ENCODE results near the gene EEF2KMT. TPM values are rescaled to one million over a fixed set of nuclear protein-coding genes. Genes with fewer than 3 reads are reported as not detected.

The EEF2KMT gene
- total and polyA plus RNA-seq, 2 of the 4 experiments (the other 2 are of a cell fraction) = 14.1 to 19.0 TPM

DNA sequence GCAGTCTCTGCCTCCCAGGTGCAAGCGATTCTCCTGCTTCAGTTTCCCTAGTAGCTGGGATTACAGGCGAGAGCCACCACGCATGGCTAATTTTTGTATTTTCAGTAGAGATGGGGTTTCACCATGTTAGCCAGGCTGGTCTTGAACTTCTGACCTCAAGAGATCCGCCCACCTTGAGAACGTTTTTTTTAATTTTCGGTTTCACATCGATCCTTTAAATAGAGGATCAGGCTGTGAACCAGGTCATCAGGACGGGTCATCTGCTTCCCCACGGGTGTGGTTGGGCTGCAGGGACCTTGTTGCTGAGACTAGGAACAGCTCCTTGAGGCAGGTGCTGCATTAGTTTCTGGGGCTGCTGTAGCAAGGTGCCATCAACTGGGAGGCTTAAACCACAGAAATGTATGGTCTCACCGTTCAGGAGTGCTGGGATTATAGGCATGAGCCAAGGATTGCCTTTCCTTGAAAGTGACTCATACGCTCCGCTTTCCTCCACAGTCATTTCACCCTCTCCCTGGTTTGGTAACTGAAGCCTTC lies 55.9 kb downstream of the EEF2KMT start:
- no TSS peak for BruUV-seq (replicated peaks)
- CTCF ChIA-PET = no interaction called here
- H3K4ac ChIP-seq (ENCODE audit: low read depth, low read length) = no peak overlapping the region
- no peak overlapping the region for H3K18ac ChIP-seq (ENCODE audit: low read depth, low read length)
- no peaks in the 10 kb centered on the region; the same call in 1 of the 2 replicates for H3K4me1 ChIP-seq (ENCODE audit: control insufficient read depth, insufficient read depth, low read length)
- DNase-seq = peak; percentile 83
- peak; percentile 79 for ATAC-seq (ENCODE audit: low read depth)
- H3K79me1 ChIP-seq (ENCODE audit: low read depth in 1 of 2, low read length in 2 of 2) = no peaks in the 10 kb centered on the region
- no peak overlapping the region for H3K23ac ChIP-seq (ENCODE audit: low read depth, low read length)
- intact Hi-C loops (cut with micrococcal nuclease) (no loop called here), in situ Hi-C loops (cut with MboI; ENCODE audit: low sequenced_read_pairs) (no loop called here), dilution Hi-C loops (cut with HindIII; ENCODE audit: low sequenced_read_pairs, unreplicated experiment) (no loop called here)
- H3K9me1 ChIP-seq (ENCODE audit: insufficient read depth, low read length) = peaks cover 5% of the 10 kb centered on the region; the same call in 1 of the 2 replicates
- no peak overlapping the region for H3K27ac ChIP-seq (ENCODE audit: insufficient read depth, low read length)
- no peak overlapping the region for H2BK120ac ChIP-seq (ENCODE audit: low read depth, low read length)
- H3K36me3 ChIP-seq (ENCODE audit: control insufficient read depth, insufficient read depth, low read length) = no peaks in the 10 kb centered on the region
- no peak overlapping the region for H3K4me2 ChIP-seq (ENCODE audit: low read depth, low read length)
- H4K5ac ChIP-seq (ENCODE audit: low read depth, low read length) = no peak overlapping the region
- no peak overlapping the region for H2AK9ac ChIP-seq (replicated peaks; ENCODE audit: low read depth, low read length, poor library complexity)
- no peak overlapping the region for H2BK5ac ChIP-seq (ENCODE audit: low read depth, low read length, poor library complexity, severe bottlenecking)
- H3K14ac ChIP-seq (replicated peaks; ENCODE audit: low read depth, low read length) = no peak overlapping the region
- H4K91ac ChIP-seq (ENCODE audit: insufficient read depth, low read depth, low read length) = no peak overlapping the region
- no peak overlapping the region for H4K8ac ChIP-seq (ENCODE audit: low read depth in 2 of 2, low read length in 2 of 2)
- peak overlapping the region; percentile 58 for H2AFZ ChIP-seq (replicated peaks; ENCODE audit: low read length, poor library complexity)
- H2BK15ac ChIP-seq (ENCODE audit: low read depth, low read length) = no peak overlapping the region
- H2AK5ac ChIP-seq (ENCODE audit: low read depth, low read length) = no peak overlapping the region
- H4K20me1 ChIP-seq (ENCODE audit: insufficient read depth, low read length) = no peaks in the 10 kb centered on the region; the same call in 1 of the 2 replicates
- no peak overlapping the region for H3K4me3 ChIP-seq (ENCODE audit: insufficient read depth, low read depth, low read length)
- WGBS, 2 experiments (ENCODE audit: extremely low coverage in 2 of 2, insufficient read length in 1 of 2) = 63% methylated on average over 7 of the region's 12 CpGs; no CpG with 5 or more reads in 1 of the 2 experiments
- no peaks in the 10 kb centered on the region for H3K9me3 ChIP-seq (ENCODE audit: control insufficient read depth, insufficient read depth, low read length)
- no peak overlapping the region for H2BK20ac ChIP-seq (ENCODE audit: low read depth, low read length)
- peaks cover 2% of the 10 kb centered on the region; the same call in 1 of the 2 replicates for H3K27me3 ChIP-seq (ENCODE audit: control insufficient read depth, insufficient read depth, low read length)
- POLR2A ChIA-PET (ENCODE audit: unreplicated experiment) = no interaction called here
- TF ChIP-seq CEBPB (IDR thresholded peaks at IDR 0.05; ENCODE audit: low read depth, low read length) (peak; percentile 50; the same call in 1 of the 2 replicates), BHLHE40 (IDR thresholded peaks at IDR 0.05; ENCODE audit: low read depth, low read length) (0 out of 2 replicates have a peak, but pooled peaks have one; percentile 14), MAFK (IDR thresholded peaks at IDR 0.05; ENCODE audit: low read depth, low read length) (no peak), SMC3 (IDR thresholded peaks at IDR 0.05; ENCODE audit: low read depth, low read length) (no peak), FOS (IDR thresholded peaks at IDR 0.05; ENCODE audit: low read depth, low read length) (0 out of 2 replicates have a peak, but pooled peaks have one; percentile 30)
- TF ChIP-seq, protein P1, sequence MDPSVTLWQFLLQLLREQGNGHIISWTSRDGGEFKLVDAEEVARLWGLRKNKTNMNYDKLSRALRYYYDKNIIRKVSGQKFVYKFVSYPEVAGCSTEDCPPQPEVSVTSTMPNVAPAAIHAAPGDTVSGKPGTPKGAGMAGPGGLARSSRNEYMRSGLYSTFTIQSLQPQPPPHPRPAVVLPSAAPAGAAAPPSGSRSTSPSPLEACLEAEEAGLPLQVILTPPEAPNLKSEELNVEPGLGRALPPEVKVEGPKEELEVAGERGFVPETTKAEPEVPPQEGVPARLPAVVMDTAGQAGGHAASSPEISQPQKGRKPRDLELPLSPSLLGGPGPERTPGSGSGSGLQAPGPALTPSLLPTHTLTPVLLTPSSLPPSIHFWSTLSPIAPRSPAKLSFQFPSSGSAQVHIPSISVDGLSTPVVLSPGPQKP (IDR thresholded peaks at IDR 0.05; ENCODE audit: borderline replicate concordance, low read depth, low read length) = no peak
- H3K56ac ChIP-seq (ENCODE audit: extremely low read depth, insufficient read depth, low read length) = no peak overlapping the region
- H3K9ac ChIP-seq (ENCODE audit: low read depth, low read length) = no peak overlapping the region
